Measurements from ENCODE around the gene EPHB1. TPM values are rescaled to one million over a fixed set of nuclear protein-coding genes. Genes with fewer than 3 reads are reported as not detected.

Gene EPHB1
- total RNA-seq, 1 donor: 0.36 TPM

GRCh38 chr3:135217730-135218129 is 422.7 kb downstream of the EPHB1 start:
- Histone ChIP-seq H3K4me1 (ENCODE audit: insufficient read depth, low read length) (no peaks in the 10 kb centered on the region), H3K9me3 (ENCODE audit: low read depth, low read length) (no peaks in the 10 kb centered on the region), H3K27ac (ENCODE audit: low read depth, low read length) (no peak overlapping the region), H3K36me3 (ENCODE audit: insufficient read depth, low read length) (no peaks in the 10 kb centered on the region), H4K20me1 (ENCODE audit: insufficient read depth, low read length) (no peaks in the 10 kb centered on the region), H3K79me2 (ENCODE audit: insufficient read depth, low read length) (no peaks in the 10 kb centered on the region), H2AFZ (ENCODE audit: low read length) (no peak overlapping the region), H3K4me3 (ENCODE audit: insufficient read depth, low read length) (no peak overlapping the region), H3K27me3 (ENCODE audit: insufficient read depth, low read length) (no peaks in the 10 kb centered on the region), H3K4me2 (ENCODE audit: insufficient read depth, low read length) (no peak overlapping the region)
- DNase-seq (ENCODE audit: insufficient read length, low spot score, missing footprints): no peak
- TF ChIP-seq CTCF (IDR thresholded peaks at IDR 0.05; ENCODE audit: extremely low read depth, low read depth, low read length): no peak

- Histone ChIP-seq H2AFZ (ENCODE audit: low read length) (no peak overlapping the region), H3K4me2 (ENCODE audit: insufficient read depth, low read length) (no peak overlapping the region), H3K9me3 (ENCODE audit: low read depth, low read length) (no peaks in the 10 kb centered on the region), H4K20me1 (ENCODE audit: insufficient read depth, low read length) (no peaks in the 10 kb centered on the region), H3K27me3 (ENCODE audit: insufficient read depth, low read length) (no peaks in the 10 kb centered on the region), H3K27ac (ENCODE audit: low read depth, low read length) (no peak overlapping the region), H3K4me1 (ENCODE audit: insufficient read depth, low read length) (no peaks in the 10 kb centered on the region), H3K36me3 (ENCODE audit: insufficient read depth, low read length) (no peaks in the 10 kb centered on the region), H3K79me2 (ENCODE audit: insufficient read depth, low read length) (no peaks in the 10 kb centered on the region), H3K4me3 (ENCODE audit: insufficient read depth, low read length) (no peak overlapping the region)
- TF ChIP-seq CTCF (IDR thresholded peaks at IDR 0.05; ENCODE audit: extremely low read depth, low read depth, low read length): no peak
- no peak for DNase-seq (ENCODE audit: insufficient read length, low spot score, missing footprints)
Observed at GRCh38 chr3:135218304-135218703, 423.2 kb downstream of the EPHB1 start.

- H3K36me3 ChIP-seq (ENCODE audit: insufficient read depth, low read length): no peaks in the 10 kb centered on the region
- H3K4me3 ChIP-seq (ENCODE audit: insufficient read depth, low read length): no peak overlapping the region
- no peaks in the 10 kb centered on the region for H3K9me3 ChIP-seq (ENCODE audit: low read depth, low read length)
- no peak overlapping the region for H3K4me2 ChIP-seq (ENCODE audit: insufficient read depth, low read length)
- no peak overlapping the region for H2AFZ ChIP-seq (ENCODE audit: low read length)
- no peak overlapping the region for H3K27ac ChIP-seq (ENCODE audit: low read depth, low read length)
- no peaks in the 10 kb centered on the region for H4K20me1 ChIP-seq (ENCODE audit: insufficient read depth, low read length)
- TF ChIP-seq CTCF (IDR thresholded peaks at IDR 0.05; ENCODE audit: extremely low read depth, low read depth, low read length): no peak
- DNase-seq (ENCODE audit: insufficient read length, low spot score, missing footprints): no peak
- no peaks in the 10 kb centered on the region for H3K27me3 ChIP-seq (ENCODE audit: insufficient read depth, low read length)
- H3K4me1 ChIP-seq (ENCODE audit: insufficient read depth, low read length): no peaks in the 10 kb centered on the region
- no peaks in the 10 kb centered on the region for H3K79me2 ChIP-seq (ENCODE audit: insufficient read depth, low read length)
Observed at GRCh38 chr3:135218782-135219181, 423.7 kb downstream of the EPHB1 start.

- Histone ChIP-seq H3K27ac (ENCODE audit: low read depth, low read length) (no peak overlapping the region), H3K36me3 (ENCODE audit: insufficient read depth, low read length) (no peaks in the 10 kb centered on the region), H3K9me3 (ENCODE audit: low read depth, low read length) (no peaks in the 10 kb centered on the region), H3K27me3 (ENCODE audit: insufficient read depth, low read length) (no peaks in the 10 kb centered on the region), H3K4me3 (ENCODE audit: insufficient read depth, low read length) (no peak overlapping the region), H3K4me2 (ENCODE audit: insufficient read depth, low read length) (no peak overlapping the region), H2AFZ (ENCODE audit: low read length) (no peak overlapping the region), H3K79me2 (ENCODE audit: insufficient read depth, low read length) (no peaks in the 10 kb centered on the region), H4K20me1 (ENCODE audit: insufficient read depth, low read length) (no peaks in the 10 kb centered on the region), H3K4me1 (ENCODE audit: insufficient read depth, low read length) (no peaks in the 10 kb centered on the region)
- no peak for TF ChIP-seq CTCF (IDR thresholded peaks at IDR 0.05; ENCODE audit: extremely low read depth, low read depth, low read length)
- no peak for DNase-seq (ENCODE audit: insufficient read length, low spot score, missing footprints)
Observed at GRCh38 chr3:135224815-135225362, 429.8 kb downstream of the EPHB1 start.

Measured in osteoblast (primary cell).